ENCODE measurements around the gene HTR5A. TPM values are rescaled to one million over a fixed set of nuclear protein-coding genes. Genes with fewer than 3 reads are reported as not detected.

The HTR5A gene
- total and polyA plus RNA-seq, 10 of the 15 experiments (the other 5 are each of a cell fraction or from before 2014, with no cell fraction given) = not detected

- TF ChIP-seq, protein P1, sequence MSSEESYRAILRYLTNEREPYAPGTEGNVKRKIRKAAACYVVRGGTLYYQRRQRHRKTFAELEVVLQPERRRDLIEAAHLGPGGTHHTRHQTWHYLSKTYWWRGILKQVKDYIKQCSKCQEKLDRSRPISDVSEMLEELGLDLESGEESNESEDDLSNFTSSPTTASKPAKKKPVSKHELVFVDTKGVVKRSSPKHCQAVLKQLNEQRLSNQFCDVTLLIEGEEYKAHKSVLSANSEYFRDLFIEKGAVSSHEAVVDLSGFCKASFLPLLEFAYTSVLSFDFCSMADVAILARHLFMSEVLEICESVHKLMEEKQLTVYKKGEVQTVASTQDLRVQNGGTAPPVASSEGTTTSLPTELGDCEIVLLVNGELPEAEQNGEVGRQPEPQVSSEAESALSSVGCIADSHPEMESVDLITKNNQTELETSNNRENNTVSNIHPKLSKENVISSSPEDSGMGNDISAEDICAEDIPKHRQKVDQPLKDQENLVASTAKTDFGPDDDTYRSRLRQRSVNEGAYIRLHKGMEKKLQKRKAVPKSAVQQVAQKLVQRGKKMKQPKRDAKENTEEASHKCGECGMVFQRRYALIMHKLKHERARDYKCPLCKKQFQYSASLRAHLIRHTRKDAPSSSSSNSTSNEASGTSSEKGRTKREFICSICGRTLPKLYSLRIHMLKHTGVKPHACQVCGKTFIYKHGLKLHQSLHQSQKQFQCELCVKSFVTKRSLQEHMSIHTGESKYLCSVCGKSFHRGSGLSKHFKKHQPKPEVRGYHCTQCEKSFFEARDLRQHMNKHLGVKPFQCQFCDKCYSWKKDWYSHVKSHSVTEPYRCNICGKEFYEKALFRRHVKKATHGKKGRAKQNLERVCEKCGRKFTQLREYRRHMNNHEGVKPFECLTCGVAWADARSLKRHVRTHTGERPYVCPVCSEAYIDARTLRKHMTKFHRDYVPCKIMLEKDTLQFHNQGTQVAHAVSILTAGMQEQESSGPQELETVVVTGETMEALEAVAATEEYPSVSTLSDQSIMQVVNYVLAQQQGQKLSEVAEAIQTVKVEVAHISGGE (CRISPR knock-in tag; IDR thresholded peaks at IDR 0.05) = no peak
- TF ChIP-seq, protein P2, sequence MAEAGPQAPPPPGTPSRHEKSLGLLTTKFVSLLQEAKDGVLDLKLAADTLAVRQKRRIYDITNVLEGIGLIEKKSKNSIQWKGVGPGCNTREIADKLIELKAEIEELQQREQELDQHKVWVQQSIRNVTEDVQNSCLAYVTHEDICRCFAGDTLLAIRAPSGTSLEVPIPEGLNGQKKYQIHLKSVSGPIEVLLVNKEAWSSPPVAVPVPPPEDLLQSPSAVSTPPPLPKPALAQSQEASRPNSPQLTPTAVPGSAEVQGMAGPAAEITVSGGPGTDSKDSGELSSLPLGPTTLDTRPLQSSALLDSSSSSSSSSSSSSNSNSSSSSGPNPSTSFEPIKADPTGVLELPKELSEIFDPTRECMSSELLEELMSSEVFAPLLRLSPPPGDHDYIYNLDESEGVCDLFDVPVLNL (IDR thresholded peaks at IDR 0.05; ENCODE audit: low read depth, low read length) = no peak
- TF ChIP-seq NFIC (IDR thresholded peaks at IDR 0.05; ENCODE audit: low read depth, low read length) = no peak
- TF ChIP-seq BMI1 (IDR thresholded peaks at IDR 0.05; ENCODE audit: borderline replicate concordance) = no peak
- TF ChIP-seq STAT3 (IDR thresholded peaks at IDR 0.05; ENCODE audit: low read depth, low read length) = no peak
- TF ChIP-seq, protein P3, sequence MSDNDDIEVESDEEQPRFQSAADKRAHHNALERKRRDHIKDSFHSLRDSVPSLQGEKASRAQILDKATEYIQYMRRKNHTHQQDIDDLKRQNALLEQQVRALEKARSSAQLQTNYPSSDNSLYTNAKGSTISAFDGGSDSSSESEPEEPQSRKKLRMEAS (IDR thresholded peaks at IDR 0.05; ENCODE audit: low read depth, low read length) = no peak
- no TSS peak for BruUV-seq (replicated peaks)
- Histone ChIP-seq H3K9ac (ENCODE audit: control insufficient read depth, insufficient read depth, low read length) (no peak overlapping the region), H3K36me3 (ENCODE audit: control insufficient read depth in 2 of 2, insufficient read depth in 2 of 2, low read length in 1 of 2) (no peaks in the 10 kb centered on the region), H2AFZ (ENCODE audit: control insufficient read depth, low read depth, low read length) (no peak overlapping the region), H3K27me3 (replicated peaks in 1 of 2; ENCODE audit: control insufficient read depth in 2 of 2, insufficient read depth in 2 of 2, low read length in 1 of 2) (no peaks in the 10 kb centered on the region), H3K27ac (ENCODE audit: control insufficient read depth, insufficient read depth) (no peak overlapping the region), H3K4me3 (no peak overlapping the region), H3K4me1 (ENCODE audit: control insufficient read depth, insufficient read depth, low read length) (no peaks in the 10 kb centered on the region), H3K9me3 (replicated peaks; ENCODE audit: control insufficient read depth, insufficient read depth, low read length) (no peaks in the 10 kb centered on the region), H3K79me2 (ENCODE audit: control insufficient read depth, insufficient read depth, low read length) (no peaks in the 10 kb centered on the region), H4K20me1 (ENCODE audit: control insufficient read depth, insufficient read depth) (no peaks in the 10 kb centered on the region), H3K4me2 (ENCODE audit: control insufficient read depth, insufficient read depth) (no peak overlapping the region)
- no peak for FAIRE-seq
- SMC1A ChIA-PET (ENCODE audit: uncharacterized antibody, unreplicated experiment) = interaction anchor here (2.8 kb wide), 1 partner anchor 15 kb away, joined by 8 read pairs; no protein-coding TSS in a partner anchor
- CTCF ChIA-PET = interaction anchor here (1.9 kb wide), 1 partner anchor 11 kb away, joined by 6 read pairs; no protein-coding TSS in a partner anchor
- DNase-seq (ENCODE audit: low read depth, low spot score) = no peak
- RAD21 ChIA-PET (ENCODE audit: unreplicated experiment) = no interaction called here
- in situ Hi-C loops (cut with MboI) (no loop called here), intact Hi-C loops (cut with micrococcal nuclease; ENCODE audit: unreplicated experiment) (no loop called here)
- no peak for ATAC-seq
- WGBS (ENCODE audit: insufficient coverage, insufficient replicate concordance, low lambda C conversion rate, missing lambda C conversion rate) = 31% methylated on average over 7 of the region's 7 CpGs
- POLR2A ChIA-PET = no interaction called here
Observed at GRCh38 chr7:155021699-155022145, 48.4 kb upstream of the HTR5A start.

Data from GM12878 (cell line).